Measurements from ENCODE around the gene RAX2.

The RAX2 gene

GRCh38 chr19:3765121-3765520 lies 6.9 kb downstream of the RAX2 start:
- DNase-seq: no peak
- Histone ChIP-seq H3K27me3 (no peaks in the 10 kb centered on the region), H3K4me1 (peaks cover 2% of the 10 kb centered on the region; the same call in 1 of the 2 replicates)

GRCh38 chr19:3762501-3763459 lies 9.2 kb downstream of the RAX2 start, which contains the start of gene MRPL54:
Gene MRPL54, plus strand, starts transcription at chr19:3762682. Its CDS starts 19 bp downstream, at chr19:3762701.
- DNase-seq: peak; percentile 99
- Histone ChIP-seq H3K4me1 (peaks cover 2% of the 10 kb centered on the region; the same call in 1 of the 2 replicates), H3K9me3 (no peaks in the 10 kb centered on the region), H3K36me3 (peaks cover 25% of the 10 kb centered on the region), H3K4me3 (ENCODE audit: low read depth, low read length) (peak within 1 kb of the TSS; percentile 97), H3K27me3 (no peaks in the 10 kb centered on the region)
- no peak for TF ChIP-seq CTCF (IDR thresholded peaks at IDR 0.05; ENCODE audit: low read depth, low read length)

More at GRCh38 chr19:3765121-3765520, 6.9 kb downstream of the RAX2 start:
- no peaks in the 10 kb centered on the region for H3K9me3 ChIP-seq
- H3K4me3 ChIP-seq (ENCODE audit: low read depth, low read length): no peak overlapping the region
- TF ChIP-seq CTCF (IDR thresholded peaks at IDR 0.05; ENCODE audit: low read depth, low read length): no peak
- H3K36me3 ChIP-seq: peaks cover 26% of the 10 kb centered on the region

- H3K27me3 ChIP-seq: no peaks in the 10 kb centered on the region
- H3K4me1 ChIP-seq: peaks cover 2% of the 10 kb centered on the region; the same call in 1 of the 2 replicates
- H3K36me3 ChIP-seq: peaks cover 19% of the 10 kb centered on the region
- TF ChIP-seq CTCF (IDR thresholded peaks at IDR 0.05; ENCODE audit: low read depth, low read length): no peak
- peak overlapping the region; percentile 97 for H3K4me3 ChIP-seq (ENCODE audit: low read depth, low read length)
- DNase-seq: no peak
- no peaks in the 10 kb centered on the region for H3K9me3 ChIP-seq
Observed at GRCh38 chr19:3762130-3762473, 9.9 kb downstream of the RAX2 start.

- H3K4me1 ChIP-seq: peaks cover 2% of the 10 kb centered on the region; the same call in 1 of the 2 replicates
- peak; percentile 95 for DNase-seq
- peak; percentile 68 for TF ChIP-seq CTCF (IDR thresholded peaks at IDR 0.05; ENCODE audit: low read depth, low read length)
Observed at GRCh38 chr19:3761382-3762129, 10.5 kb downstream of the RAX2 start, which contains the start of gene APBA3. Gene APBA3, minus strand, starts transcription at chr19:3761692. Its CDS starts 1,428 bp downstream, at chr19:3760264.

GRCh38 chr19:3760871-3761361 lies 11.1 kb downstream of the RAX2 start:
- Histone ChIP-seq H3K27me3 (no peaks in the 10 kb centered on the region), H3K36me3 (peaks cover 8% of the 10 kb centered on the region), H3K9me3 (no peaks in the 10 kb centered on the region), H3K4me3 (ENCODE audit: low read depth, low read length) (peak overlapping the region; percentile 97), H3K4me1 (peaks cover 2% of the 10 kb centered on the region; the same call in 1 of the 2 replicates)
- DNase-seq: no peak
- TF ChIP-seq CTCF (IDR thresholded peaks at IDR 0.05; ENCODE audit: low read depth, low read length): no peak

More at GRCh38 chr19:3761382-3762129, 10.5 kb downstream of the RAX2 start, which contains the start of gene APBA3:
- Histone ChIP-seq H3K36me3 (peaks cover 13% of the 10 kb centered on the region), H3K9me3 (no peaks in the 10 kb centered on the region), H3K4me3 (ENCODE audit: low read depth, low read length) (peak within 1 kb of the TSS; percentile 97), H3K27me3 (no peaks in the 10 kb centered on the region)

Measured in BE2C (cell line).